Activated CD4-positive, alpha-beta T cell treated with anti-CD3 and anti-CD28 coated beads, Interleukin-10, Interleukin-2, amounts not matched to agents 100 ng/mL and 50 ng/mL, durations not matched to agents 16 hours and 8 hours (primary cell): ENCODE results near the gene PDE4B.
A peak's percentile ranks its signal among the peaks of the same experiment; 100 is the strongest.

ENCODE experiments used
- DNase-seq: peaks from one replicate; pipeline ENCODE4 v3.0.0-alpha.2; 2020

The PDE4B gene

DNA sequence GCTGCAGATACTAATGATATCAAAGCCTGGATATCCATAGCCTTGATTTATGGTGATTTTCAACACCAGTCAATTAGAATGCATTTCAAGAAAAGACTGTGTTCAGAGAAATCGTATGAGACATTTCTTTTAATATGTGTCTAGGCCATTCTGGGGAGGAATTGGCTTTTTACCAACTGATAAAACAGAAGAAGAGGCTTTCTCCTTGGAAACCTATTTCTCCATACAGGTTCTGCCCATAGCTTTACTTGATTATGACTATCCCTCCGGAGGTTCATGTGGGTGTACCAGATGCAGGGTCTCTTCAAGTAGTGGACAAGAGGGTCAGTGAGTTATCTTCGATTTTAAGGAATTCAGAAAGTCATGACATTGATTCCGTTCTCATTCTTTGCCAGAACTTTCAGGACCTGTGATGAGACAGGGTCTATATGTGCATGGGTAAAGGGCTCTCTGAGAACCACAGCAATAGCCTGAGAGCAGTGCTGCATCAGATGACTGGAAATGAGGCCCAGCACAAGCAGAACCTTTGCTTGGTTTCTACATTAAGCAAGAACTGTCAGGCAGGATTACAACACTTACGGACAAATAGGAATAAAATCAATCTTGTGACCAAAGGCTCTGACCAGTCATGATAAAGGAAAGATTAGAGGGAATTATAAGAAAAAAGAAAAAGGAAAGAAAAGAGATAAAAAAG lies 477.6 kb downstream of the PDE4B start:
- no peak for DNase-seq

GRCh38 chr1:66271216-66271903 lies 478.7 kb downstream of the PDE4B start:
- DNase-seq, result peak; percentile 48

GRCh38 chr1:66271904-66272254 lies 479.2 kb downstream of the PDE4B start:
- no peak for DNase-seq

DNA sequence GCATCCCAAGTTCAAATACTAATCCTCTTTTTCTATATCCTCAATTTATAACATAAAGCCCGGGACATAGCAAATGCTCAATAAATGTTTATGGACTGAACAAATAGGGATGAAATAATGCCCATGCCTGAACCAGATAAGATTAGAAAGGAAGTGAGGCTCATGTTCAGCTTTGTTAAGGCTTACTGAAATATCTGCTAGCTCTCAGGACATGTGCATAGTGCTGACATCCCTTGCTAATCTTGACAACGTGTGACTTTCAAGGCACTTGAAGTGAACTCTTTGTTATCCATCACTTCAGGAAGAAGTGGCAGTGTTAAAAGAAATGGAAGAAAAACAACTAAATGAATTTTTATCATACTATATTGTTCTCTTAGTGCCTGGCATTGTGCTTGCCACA lies 481.0 kb downstream of the PDE4B start:
- DNase-seq, result no peak

GRCh38 chr1:66274634-66275033 lies 481.9 kb downstream of the PDE4B start:
- peak; percentile 61 for DNase-seq

GRCh38 chr1:66275083-66275482 lies 482.4 kb downstream of the PDE4B start:
- peak; percentile 71 for DNase-seq

DNA sequence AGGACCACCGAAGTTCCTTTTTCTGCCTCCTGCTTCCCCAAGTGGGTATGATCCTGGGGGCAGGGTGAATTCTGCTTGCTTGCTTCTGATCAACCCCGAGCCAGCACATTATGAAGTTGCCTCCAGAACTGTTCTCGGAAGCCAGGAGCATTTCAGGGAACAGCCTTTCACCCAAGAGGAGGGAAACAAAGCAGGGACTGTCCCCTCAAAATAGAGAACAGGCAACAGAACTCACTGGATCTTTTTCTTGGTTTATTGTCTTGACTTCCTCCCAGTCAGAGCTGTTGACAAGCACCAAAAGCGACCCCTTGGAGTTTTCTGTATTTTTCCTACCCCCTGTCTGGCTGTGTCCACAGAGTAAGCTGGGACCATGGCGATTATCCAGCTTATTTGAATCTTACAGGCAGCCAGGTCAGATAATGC lies 482.9 kb downstream of the PDE4B start:
- DNase-seq, result peak; percentile 65

DNA sequence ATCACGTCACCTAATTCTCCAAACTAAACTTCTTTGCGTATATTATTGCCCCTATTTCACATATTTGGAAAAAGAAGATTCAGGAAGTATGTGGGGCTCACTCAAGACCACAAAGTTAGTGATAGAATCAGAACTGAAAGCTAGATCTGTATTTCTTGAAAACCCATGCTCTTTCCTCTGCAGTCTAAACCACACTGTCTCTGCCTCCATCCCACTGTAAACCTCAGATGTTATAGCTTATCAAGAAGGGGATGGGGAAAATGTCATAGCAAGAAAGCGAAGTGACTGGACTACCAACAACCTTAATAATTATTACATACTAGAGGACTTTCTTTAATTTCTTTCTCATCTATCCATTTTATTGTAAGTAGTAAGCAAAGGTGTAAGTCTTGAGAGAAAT lies 483.5 kb downstream of the PDE4B start:
- DNase-seq, result peak; percentile 89

- DNase-seq, result peak; percentile 49
Measured at GRCh38 chr1:66278260-66279021, 485.7 kb downstream of the PDE4B start.

DNA sequence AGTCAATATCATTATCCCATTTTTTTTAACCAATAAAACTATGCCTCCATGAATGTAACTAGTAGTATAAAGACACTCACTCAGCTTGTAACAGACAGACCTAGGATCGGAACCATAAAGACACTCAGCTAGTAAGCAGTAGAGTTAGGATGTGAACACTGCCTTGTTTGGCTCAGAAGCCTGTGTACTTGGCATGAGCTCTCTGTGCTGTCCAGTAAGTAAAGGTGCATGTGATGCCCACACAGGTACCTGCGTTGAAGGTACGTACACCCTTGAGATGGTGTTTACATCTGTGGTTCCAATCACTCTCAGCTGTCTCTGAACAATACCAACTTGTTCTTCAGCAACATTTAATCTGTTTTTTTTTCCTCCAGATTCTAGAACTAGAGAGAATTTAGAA lies 489.1 kb downstream of the PDE4B start:
- no peak for DNase-seq

DNA sequence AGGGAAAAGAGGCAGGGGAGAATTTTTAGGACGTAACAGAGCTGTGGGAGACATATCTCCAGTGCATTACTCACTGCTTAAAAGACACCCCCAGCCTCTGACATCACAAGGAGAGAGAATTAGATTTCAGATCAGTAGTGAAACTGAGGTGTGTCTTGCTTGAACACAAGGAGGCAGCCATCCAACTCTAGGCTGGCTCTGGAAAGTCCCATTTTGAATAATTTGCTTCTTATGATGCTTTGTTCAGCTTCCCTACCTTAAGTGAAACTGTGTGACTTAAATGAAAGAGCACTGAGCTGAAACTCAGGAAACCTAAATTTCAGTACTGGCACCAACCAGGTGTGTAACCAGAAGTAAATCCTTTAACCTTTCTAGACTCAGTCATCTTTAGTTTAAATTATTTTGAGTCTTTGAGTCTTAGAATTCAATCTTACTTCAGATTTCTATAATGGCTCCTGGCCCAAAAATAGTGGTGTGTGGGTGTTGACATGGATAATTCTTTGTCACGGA lies 489.7 kb downstream of the PDE4B start:
- DNase-seq, result peak; percentile 95

DNA sequence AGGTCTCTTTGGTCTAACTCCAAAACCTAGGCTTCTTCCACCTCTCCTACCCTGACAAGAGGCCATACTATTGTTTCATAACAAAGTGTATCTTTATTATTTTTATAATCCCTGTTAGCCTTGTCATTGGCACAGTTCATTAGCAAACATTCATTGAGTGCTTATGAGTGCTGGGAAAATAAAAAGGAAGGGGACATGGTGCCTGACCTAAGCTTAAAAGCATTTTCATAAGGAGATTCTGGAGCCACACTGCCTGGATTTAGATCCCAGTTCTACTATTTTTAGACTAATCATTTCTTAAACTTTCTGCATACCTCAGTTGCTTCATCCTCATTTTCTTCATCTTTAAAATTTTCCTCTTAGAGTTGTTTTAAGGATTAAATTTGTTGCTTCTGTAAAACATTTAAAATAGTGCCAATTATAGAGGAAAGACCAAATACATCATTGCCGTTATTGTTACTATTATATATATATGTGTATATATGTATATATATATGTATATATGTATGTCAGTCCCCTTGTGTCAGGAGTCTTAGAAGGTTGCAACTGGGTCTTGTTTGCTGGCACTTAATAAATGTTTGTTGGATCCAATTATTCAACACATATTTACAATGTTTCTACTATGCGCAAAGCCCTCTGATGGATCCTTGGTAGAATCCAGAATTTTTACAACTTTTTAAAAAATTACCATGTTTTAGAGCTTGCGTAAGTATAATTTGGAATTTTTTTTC lies 490.4 kb downstream of the PDE4B start:
- DNase-seq, result no peak

DNA sequence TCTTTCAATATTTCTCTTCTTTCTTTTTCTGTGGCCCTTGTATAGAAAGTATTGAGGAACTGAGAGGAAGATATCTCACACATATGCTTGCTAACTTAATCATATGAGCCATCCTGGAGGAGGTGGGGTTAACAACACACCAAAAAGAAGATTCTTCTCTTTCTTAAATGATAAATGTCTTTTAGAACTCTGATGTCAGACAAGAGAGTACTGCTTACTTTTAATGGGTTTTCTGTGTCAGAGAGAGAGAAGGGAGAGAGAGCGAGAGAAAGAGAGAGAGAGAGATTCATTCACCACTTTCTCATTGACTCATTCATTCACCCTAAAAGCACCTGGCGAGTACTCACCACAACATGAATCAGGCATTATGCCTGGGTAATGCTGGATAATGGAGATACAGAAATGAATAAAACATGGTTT lies 490.9 kb downstream of the PDE4B start:
- peak; percentile 93 for DNase-seq

GRCh38 chr1:66284746-66285145 lies 492.1 kb downstream of the PDE4B start:
- no peak for DNase-seq

DNA sequence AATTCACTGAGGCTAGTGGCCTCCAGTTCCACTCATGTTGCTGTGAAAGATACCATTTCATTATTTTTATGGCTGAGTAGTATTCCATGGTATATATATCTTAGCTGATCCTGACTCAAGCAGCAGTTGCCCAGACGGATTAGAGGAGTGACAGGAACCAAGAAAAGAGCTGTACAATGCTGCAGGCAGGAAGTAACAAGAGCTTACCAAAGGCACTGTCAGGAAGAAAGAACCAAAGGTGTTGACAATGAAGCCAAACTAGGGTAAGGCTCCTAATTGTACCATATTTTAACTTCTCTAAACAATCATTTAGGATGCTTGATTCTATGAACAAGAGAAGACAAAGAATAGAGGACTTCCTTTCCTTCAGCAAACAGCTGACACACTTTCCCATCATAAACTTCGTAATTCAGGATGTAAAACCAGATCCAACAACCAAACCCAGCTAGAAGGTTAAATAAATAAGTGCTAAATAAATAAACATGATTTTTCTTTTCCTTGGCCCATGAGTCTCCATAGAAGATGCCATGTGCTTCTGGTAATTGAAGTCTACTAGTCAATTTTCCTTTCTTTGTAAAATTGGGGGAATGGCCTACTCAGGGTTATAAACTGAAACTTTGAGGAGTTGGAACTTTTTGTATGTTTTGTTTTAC lies 493.0 kb downstream of the PDE4B start:
- peak; percentile 40 for DNase-seq

- no peak for DNase-seq
Measured at GRCh38 chr1:66286307-66286706, 493.6 kb downstream of the PDE4B start.

DNA sequence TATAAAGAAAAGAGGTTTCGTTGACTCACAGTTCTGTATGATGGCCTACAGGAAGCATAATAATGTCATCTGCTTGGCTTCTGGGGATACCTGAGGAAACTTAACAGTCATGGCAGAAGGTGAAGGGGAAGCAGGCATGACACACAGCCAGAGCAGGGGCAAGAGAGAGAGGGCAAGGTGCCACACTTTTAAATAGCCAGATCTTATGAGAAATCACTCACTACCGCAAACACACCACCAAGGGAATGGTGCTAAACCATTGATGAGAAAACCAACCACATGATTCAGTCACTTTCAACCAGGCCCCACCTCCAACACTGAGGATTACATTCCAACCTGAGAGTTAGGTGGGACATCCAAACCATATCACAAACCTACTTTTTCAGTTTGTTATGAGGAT lies 495.4 kb downstream of the PDE4B start:
- peak; percentile 66 for DNase-seq

- DNase-seq, result no peak
Measured at GRCh38 chr1:66290761-66291530, 498.3 kb downstream of the PDE4B start.

- no peak for DNase-seq
Measured at GRCh38 chr1:66291531-66291864, 498.8 kb downstream of the PDE4B start.

DNA sequence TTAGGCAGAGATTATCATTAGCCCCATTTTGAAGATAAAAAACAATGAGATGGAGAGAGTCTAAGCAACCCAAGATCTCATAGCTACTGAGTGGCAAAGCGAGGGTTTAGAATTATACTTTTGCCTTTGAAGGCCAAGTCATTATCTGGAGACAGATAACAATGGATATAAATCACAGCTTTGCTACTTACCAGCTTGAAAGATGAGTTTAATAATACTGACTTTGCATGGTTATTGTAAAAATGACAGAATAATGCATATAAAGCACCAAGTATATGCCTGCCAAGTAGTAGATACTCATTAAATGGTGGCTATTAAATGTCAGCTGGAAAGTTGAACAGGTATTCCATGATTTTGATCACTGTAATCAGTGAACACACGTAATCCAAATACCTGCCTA lies 499.6 kb downstream of the PDE4B start:
- DNase-seq, result no peak

- DNase-seq, result no peak
Measured at GRCh38 chr1:66292944-66293343, 500.2 kb downstream of the PDE4B start.
